HepG2 (cell line): ENCODE data around the gene POLA2. TPM values are rescaled to one million over a fixed set of nuclear protein-coding genes. Genes with fewer than 3 reads are reported as not detected.

Experiments used
- MAZ ChIP-seq, 2 experiments: sonication (generic) in 1 of 2; formaldehyde crosslinking in 1 of 2; IDR thresholded peaks; 2 replicates each; pipeline versions ENCODE4 v1.5.0 to v1.6.1; 2012 to 2020; ENCODE audit warnings: low read depth in 2 of 2, mild to moderate bottlenecking in 2 of 2, borderline replicate concordance in 1 of 2, improper control_type of control experiment in 1 of 2, low read length in 1 of 2, missing genetic modification reagents in 1 of 2, moderate library complexity in 1 of 2
- NR2F1 ChIP-seq, 2 experiments: fragments of 450-650 bp in 1 of 2; formaldehyde crosslinking in 1 of 2; IDR thresholded peaks; 2 replicates each; pipeline versions ENCODE4 v1.5.0 to v1.6.1; 2016 to 2020; ENCODE audit warnings: mild to moderate bottlenecking in 1 of 2, missing compliant biosample characterization in 1 of 2, missing genetic modification reagents in 1 of 2, moderate library complexity in 1 of 2
- SMARCC2 ChIP-seq: fragments of 450-650 bp; IDR thresholded peaks from 2 replicates; pipeline ENCODE4 v1.6.1; 2017; ENCODE audit warnings: antibody characterized with exemption, mild to moderate bottlenecking
- TEAD3 ChIP-seq: optimal IDR thresholded peaks from 2 replicates; pipeline ENCODE3; 2016; ENCODE audit warnings: borderline replicate concordance
- ZNF597 ChIP-seq: sonication (generic); formaldehyde crosslinking; IDR thresholded peaks from 2 replicates; pipeline ENCODE4 v1.5.0; 2020; ENCODE audit warnings: missing genetic modification reagents
- polyA plus RNA-seq, 8 experiments: library from polyadenylated mRNA; depleted of rRNA in 3 of 8; stranded (reverse) in 7 of 8; unstranded in 1 of 8; fragments of >200 nt; fragmentation: Illumina TruSeq in 4 of 8; extraction: Trizol in 4 of 8; gene quantifications; 2 replicates each; pipeline versions ENCODE4 v1.2.1 to v1.2.3, GENCODE V29; 2011 to 2016; ENCODE audit warnings: low read depth in 4 of 8, missing spikeins in 1 of 8, mixed read lengths in 1 of 8; ENCODE audit not compliant: insufficient read depth in 1 of 8
- total RNA-seq, 5 experiments: library from RNA; depleted of rRNA; stranded (reverse); fragments of >200 nt; fragmentation: Illumina TruSeq; extraction: Trizol; gene quantifications; 2 replicates each; pipeline ENCODE4 v1.2.3, GENCODE V29; 2016; ENCODE audit warnings: low read depth in 1 of 5
- TF ChIP-seq, protein P1 (sequence below): sonication (generic); formaldehyde crosslinking; IDR thresholded peaks from one replicate; pipeline ENCODE4 v1.5.1; 2020; ENCODE audit warnings: mild to moderate bottlenecking, missing genetic modification reagents; ENCODE audit errors: not compliant biosample characterization
- TF ChIP-seq, protein P2 (sequence below): sonication (generic); formaldehyde crosslinking; IDR thresholded peaks from 2 replicates; pipeline ENCODE4 v1.9.0; 2021; ENCODE audit warnings: mild to moderate bottlenecking, missing genetic modification reagents

Gene POLA2
- total and polyA plus RNA-seq, 2 of the 13 experiments (the other 11 are each of a cell fraction or from before 2014, with no cell fraction given) = 9.7 to 15.6 TPM

- TF ChIP-seq ZNF597 (CRISPR knock-in tag) = no peak
- TF ChIP-seq, protein P1, sequence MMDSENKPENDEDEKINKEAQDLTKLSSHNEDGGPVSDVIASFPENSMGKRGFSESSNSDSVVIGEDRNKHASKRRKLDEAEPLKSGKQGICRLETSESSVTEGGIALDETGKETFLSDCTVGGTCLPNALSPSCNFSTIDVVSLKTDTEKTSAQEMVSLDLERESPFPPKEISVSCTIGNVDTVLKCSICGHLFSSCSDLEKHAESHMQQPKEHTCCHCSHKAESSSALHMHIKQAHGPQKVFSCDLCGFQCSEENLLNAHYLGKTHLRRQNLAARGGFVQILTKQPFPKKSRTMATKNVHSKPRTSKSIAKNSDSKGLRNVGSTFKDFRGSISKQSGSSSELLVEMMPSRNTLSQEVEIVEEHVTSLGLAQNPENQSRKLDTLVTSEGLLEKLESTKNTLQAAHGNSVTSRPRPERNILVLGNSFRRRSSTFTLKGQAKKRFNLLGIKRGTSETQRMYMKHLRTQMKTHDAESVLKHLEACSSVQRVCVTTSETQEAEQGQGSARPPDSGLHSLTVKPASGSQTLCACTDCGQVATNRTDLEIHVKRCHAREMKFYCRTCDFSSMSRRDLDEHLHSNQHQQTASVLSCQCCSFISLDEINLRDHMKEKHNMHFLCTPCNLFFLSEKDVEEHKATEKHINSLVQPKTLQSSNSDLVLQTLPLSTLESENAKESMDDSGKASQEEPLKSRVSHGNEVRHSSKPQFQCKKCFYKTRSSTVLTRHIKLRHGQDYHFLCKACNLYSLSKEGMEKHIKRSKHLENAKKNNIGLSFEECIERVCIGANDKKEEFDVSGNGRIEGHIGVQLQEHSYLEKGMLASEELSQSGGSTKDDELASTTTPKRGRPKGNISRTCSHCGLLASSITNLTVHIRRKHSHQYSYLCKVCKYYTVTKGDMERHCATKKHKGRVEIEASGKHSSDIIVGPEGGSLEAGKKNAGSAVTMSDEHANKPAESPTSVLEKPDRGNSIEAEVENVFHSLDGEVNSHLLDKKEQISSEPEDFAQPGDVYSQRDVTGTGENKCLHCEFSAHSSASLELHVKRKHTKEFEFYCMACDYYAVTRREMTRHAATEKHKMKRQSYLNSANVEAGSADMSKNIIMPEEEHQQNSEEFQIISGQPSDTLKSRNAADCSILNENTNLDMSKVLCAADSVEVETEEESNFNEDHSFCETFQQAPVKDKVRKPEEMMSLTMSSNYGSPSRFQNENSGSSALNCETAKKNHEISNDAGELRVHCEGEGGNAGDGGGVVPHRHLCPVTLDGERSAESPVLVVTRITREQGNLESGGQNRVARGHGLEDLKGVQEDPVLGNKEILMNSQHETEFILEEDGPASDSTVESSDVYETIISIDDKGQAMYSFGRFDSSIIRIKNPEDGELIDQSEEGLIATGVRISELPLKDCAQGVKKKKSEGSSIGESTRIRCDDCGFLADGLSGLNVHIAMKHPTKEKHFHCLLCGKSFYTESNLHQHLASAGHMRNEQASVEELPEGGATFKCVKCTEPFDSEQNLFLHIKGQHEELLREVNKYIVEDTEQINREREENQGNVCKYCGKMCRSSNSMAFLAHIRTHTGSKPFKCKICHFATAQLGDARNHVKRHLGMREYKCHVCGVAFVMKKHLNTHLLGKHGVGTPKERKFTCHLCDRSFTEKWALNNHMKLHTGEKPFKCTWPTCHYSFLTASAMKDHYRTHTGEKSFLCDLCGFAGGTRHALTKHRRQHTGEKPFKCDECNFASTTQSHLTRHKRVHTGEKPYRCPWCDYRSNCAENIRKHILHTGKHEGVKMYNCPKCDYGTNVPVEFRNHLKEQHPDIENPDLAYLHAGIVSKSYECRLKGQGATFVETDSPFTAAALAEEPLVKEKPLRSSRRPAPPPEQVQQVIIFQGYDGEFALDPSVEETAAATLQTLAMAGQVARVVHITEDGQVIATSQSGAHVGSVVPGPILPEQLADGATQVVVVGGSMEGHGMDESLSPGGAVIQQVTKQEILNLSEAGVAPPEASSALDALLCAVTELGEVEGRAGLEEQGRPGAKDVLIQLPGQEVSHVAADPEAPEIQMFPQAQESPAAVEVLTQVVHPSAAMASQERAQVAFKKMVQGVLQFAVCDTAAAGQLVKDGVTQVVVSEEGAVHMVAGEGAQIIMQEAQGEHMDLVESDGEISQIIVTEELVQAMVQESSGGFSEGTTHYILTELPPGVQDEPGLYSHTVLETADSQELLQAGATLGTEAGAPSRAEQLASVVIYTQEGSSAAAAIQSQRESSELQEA (CRISPR knock-in tag) = no peak
- TF ChIP-seq NR2F1 (CRISPR knock-in tag; IDR thresholded peaks at IDR 0.05) = peak in 1 of 2 experiments; percentile 62; a peak in 2 of 4 replicates
- peak; percentile 41 for TF ChIP-seq TEAD3 (CRISPR knock-in tag)
- TF ChIP-seq, protein P2, sequence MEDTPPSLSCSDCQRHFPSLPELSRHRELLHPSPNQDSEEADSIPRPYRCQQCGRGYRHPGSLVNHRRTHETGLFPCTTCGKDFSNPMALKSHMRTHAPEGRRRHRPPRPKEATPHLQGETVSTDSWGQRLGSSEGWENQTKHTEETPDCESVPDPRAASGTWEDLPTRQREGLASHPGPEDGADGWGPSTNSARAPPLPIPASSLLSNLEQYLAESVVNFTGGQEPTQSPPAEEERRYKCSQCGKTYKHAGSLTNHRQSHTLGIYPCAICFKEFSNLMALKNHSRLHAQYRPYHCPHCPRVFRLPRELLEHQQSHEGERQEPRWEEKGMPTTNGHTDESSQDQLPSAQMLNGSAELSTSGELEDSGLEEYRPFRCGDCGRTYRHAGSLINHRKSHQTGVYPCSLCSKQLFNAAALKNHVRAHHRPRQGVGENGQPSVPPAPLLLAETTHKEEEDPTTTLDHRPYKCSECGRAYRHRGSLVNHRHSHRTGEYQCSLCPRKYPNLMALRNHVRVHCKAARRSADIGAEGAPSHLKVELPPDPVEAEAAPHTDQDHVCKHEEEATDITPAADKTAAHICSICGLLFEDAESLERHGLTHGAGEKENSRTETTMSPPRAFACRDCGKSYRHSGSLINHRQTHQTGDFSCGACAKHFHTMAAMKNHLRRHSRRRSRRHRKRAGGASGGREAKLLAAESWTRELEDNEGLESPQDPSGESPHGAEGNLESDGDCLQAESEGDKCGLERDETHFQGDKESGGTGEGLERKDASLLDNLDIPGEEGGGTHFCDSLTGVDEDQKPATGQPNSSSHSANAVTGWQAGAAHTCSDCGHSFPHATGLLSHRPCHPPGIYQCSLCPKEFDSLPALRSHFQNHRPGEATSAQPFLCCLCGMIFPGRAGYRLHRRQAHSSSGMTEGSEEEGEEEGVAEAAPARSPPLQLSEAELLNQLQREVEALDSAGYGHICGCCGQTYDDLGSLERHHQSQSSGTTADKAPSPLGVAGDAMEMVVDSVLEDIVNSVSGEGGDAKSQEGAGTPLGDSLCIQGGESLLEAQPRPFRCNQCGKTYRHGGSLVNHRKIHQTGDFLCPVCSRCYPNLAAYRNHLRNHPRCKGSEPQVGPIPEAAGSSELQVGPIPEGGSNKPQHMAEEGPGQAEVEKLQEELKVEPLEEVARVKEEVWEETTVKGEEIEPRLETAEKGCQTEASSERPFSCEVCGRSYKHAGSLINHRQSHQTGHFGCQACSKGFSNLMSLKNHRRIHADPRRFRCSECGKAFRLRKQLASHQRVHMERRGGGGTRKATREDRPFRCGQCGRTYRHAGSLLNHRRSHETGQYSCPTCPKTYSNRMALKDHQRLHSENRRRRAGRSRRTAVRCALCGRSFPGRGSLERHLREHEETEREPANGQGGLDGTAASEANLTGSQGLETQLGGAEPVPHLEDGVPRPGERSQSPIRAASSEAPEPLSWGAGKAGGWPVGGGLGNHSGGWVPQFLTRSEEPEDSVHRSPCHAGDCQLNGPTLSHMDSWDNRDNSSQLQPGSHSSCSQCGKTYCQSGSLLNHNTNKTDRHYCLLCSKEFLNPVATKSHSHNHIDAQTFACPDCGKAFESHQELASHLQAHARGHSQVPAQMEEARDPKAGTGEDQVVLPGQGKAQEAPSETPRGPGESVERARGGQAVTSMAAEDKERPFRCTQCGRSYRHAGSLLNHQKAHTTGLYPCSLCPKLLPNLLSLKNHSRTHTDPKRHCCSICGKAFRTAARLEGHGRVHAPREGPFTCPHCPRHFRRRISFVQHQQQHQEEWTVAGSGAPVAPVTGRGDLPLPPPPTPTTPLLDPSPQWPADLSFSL = no peak
- no peak for TF ChIP-seq SMARCC2
- no peak for TF ChIP-seq MAZ (IDR thresholded peaks at IDR 0.05; ENCODE audit: borderline replicate concordance, low read depth, low read length)
- 0 out of 2 replicates have a peak, but pooled peaks have one; percentile 58 for TF ChIP-seq MAZ (CRISPR knock-in tag; IDR thresholded peaks at IDR 0.05; ENCODE audit: low read depth)
These were observed 39.9 kb downstream of the POLA2 start (continued) for GRCh38 chr11:65301491-65302329.
